NB4 (cell line): Measurements from ENCODE around the gene TMEM256.

ENCODE experiments used
- DNase-seq: peaks from one replicate; pipeline ENCODE4 v3.0.0; 2010; ENCODE audit warnings: low read depth
- H3K4me3 ChIP-seq: one replicate; pipeline ENCODE4 v1.5.1; 2011; ENCODE audit warnings: mild to moderate bottlenecking, low read depth, low read length, moderate library complexity
- CTCF ChIP-seq: IDR thresholded peaks from one replicate; pipeline ENCODE4 v1.5.1; 2012; ENCODE audit warnings: low read depth, low read length
- MAX ChIP-seq: IDR thresholded peaks from 2 replicates; pipeline ENCODE4 v1.6.1; 2011; ENCODE audit warnings: low read depth, low read length
- MYC ChIP-seq: IDR thresholded peaks from 2 replicates; pipeline ENCODE4 v1.6.1; 2011; ENCODE audit warnings: low read depth, low read length
- POLR2A ChIP-seq: IDR thresholded peaks from 2 replicates; pipeline ENCODE4 v1.6.1; 2011; ENCODE audit warnings: mild to moderate bottlenecking; ENCODE audit not compliant: insufficient read length; ENCODE audit errors: extremely low read depth

The TMEM256 gene

DNA sequence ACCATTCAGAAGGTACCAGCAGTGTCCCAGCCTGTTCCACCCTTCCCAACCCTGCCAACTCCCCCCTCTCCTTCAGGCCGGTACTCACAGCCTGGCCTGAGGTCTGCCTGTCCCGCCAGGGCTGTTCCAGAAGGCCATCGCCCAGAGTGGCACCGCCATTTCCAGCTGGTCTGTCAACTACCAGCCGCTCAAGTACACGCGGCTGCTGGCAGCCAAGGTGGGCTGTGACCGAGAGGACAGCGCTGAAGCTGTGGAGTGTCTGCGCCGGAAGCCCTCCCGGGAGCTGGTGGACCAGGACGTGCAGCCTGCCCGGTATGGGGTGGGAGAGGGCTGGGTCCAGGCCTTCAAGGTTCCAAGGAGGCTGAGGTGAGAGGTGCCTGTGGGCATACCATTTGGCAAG is 10.9 kb upstream of the TMEM256 start:
- DNase-seq = no peak
- TF ChIP-seq MYC = no peak
- no peak for TF ChIP-seq POLR2A
- no peak for TF ChIP-seq MAX
- TF ChIP-seq CTCF = no peak
- no peak overlapping the region for H3K4me3 ChIP-seq

GRCh38 chr17:7413346-7413985 is 9.6 kb upstream of the TMEM256 start:
- no peak overlapping the region for H3K4me3 ChIP-seq
- DNase-seq = no peak
- TF ChIP-seq POLR2A (no peak), MAX (no peak), CTCF (no peak), MYC (no peak)

GRCh38 chr17:7411427-7411750 is 7.5 kb upstream of the TMEM256 start:
- no peak overlapping the region for H3K4me3 ChIP-seq
- DNase-seq = no peak
- TF ChIP-seq POLR2A (no peak), MAX (no peak), MYC (no peak), CTCF (no peak)

GRCh38 chr17:7410634-7411426 is 6.9 kb upstream of the TMEM256 start:
- no peak for DNase-seq
- TF ChIP-seq CTCF = no peak
- TF ChIP-seq MYC = no peak
- TF ChIP-seq MAX = no peak
- TF ChIP-seq POLR2A = no peak
- H3K4me3 ChIP-seq = no peak overlapping the region

DNA sequence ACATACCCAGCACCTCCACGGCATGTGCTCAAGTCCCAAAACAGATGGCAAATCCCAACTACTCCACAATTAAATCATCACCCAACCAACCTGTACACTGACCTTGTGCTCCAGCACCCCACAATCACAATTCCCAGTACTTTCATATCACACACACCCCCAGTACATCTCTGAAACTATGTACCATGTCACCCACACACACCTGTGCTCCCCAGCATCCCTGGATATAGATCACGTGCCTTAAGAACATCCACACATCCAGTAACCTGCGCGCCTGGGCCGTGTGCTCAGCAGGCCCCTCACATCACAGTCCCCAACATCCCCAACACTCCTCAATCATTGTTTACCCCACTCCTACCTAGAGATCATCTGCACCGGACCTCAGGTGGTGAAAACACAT is 5.8 kb upstream of the TMEM256 start:
- H3K4me3 ChIP-seq = no peak overlapping the region
- TF ChIP-seq CTCF (no peak), POLR2A (no peak), MAX (no peak), MYC (no peak)
- DNase-seq = no peak
